22Rv1 (cell line): Measurements from ENCODE around the gene NPY4R.

Experiments used
- CTCF ChIP-seq: fragments of 450-650 bp; IDR thresholded peaks from 2 replicates; pipeline ENCODE4 v1.5.1; 2017; ENCODE audit warnings: mild to moderate bottlenecking
- ZFX ChIP-seq: fragments of 450-650 bp; IDR thresholded peaks from 2 replicates; pipeline ENCODE4 v1.6.1; 2017; ENCODE audit warnings: antibody characterized with exemption, borderline replicate concordance

GRCh38 chr10:46515366-46515765 is 49.6 kb upstream of the NPY4R start:
- TF ChIP-seq CTCF (no peak), ZFX (no peak)
